Measurements from ENCODE around the gene ZAP70.
"Not testable (repeated sequence)": the region's sequence is repeated elsewhere in the genome, so short reads cannot be mapped to it uniquely, and the experiment has no call there.

Gene ZAP70

DNA sequence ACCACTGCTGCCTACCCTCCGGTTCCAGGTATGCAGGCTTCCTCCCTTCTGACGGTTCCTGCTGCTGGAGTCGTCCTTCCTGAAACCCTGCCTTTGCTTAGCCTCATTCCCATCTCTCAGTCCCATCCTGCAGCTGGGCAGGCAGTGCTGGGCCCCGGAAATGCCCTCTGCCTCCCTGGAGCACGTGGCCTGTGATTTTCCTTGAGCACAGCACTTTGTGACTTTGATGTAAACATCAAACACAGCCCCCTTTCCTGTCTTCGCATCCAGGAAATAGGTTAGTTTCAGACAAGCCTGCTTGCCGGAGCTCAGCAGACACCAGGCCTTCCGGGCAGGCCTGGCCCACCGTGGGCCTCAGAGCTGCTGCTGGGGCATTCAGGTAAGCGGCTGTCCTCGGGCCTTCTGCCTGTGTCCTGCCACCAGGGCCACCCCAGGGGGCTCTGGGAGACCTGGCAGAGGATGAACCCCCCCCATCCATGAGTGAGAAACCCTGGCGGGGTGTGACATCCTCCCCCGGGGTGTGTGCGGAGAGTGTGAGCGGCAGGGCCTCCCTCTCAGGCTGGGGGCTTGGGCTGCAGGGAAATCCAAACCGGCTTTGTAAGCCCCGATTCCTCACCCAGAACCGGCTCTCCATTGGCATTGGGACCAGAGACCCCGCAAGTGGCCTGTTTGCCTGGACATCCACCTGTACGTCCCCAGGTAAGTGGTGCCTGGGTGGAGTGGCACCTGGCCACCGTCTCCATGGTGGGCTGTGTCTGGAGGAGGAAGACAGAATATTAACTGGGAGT, at the start of gene ZAP70:
TSS of gene ZAP70 (plus strand) at position 281 of the 788 bp plus-strand sequence. CDS start 10,461 bp downstream, outside the sequence.
- Histone ChIP-seq H3K4me1 (ENCODE audit: insufficient read depth, low read length) (no peaks in the 10 kb centered on the region), H3K4me3 (ENCODE audit: low read length) (no peak within 1 kb of the TSS), H3K36me3 (ENCODE audit: insufficient read depth, low read depth, low read length) (no peaks in the 10 kb centered on the region), H3K27me3 (ENCODE audit: insufficient read depth, low read length) (no peaks in the 10 kb centered on the region), H3K9me3 (ENCODE audit: insufficient read depth, low read depth, low read length) (no peaks in the 10 kb centered on the region), H3K9ac (ENCODE audit: low read depth, low read length) (no peak within 1 kb of the TSS), H3K27ac (ENCODE audit: low read length) (no peak within 1 kb of the TSS)

DNA sequence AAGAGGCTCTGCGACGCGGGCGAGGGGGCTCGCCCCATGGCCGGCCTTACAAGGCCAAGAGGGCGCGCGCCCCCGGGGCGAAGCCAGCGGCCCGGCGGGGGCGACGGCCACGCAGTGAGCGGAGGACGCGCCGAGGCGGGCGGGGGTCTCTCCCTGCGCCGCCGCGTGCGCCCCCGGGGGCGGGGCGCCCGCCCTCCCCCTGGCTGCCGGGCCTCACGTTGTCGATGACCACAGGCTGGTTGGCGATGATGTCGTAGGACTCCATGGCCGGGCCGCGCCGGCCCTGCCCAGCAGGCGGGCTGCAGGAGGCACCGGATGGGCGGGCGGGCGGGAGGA, 49.8 kb upstream of the ZAP70 start:
- peaks cover 14% of the 10 kb centered on the region for H3K36me3 ChIP-seq (ENCODE audit: insufficient read depth, low read depth, low read length)
- H3K9me3 ChIP-seq (ENCODE audit: insufficient read depth, low read depth, low read length), result no peaks in the 10 kb centered on the region
- H3K9ac ChIP-seq (ENCODE audit: low read depth, low read length), result peak overlapping the region; percentile 97; the same call in 1 of the 2 replicates
- H3K4me1 ChIP-seq (ENCODE audit: insufficient read depth, low read length), result peaks cover 9% of the 10 kb centered on the region; the same call in 1 of the 2 replicates
- peak overlapping the region; percentile 100; the same call in 1 of the 2 replicates for H3K4me3 ChIP-seq (ENCODE audit: low read length)
- no peak overlapping the region for H3K27ac ChIP-seq (ENCODE audit: low read length)
- H3K27me3 ChIP-seq (ENCODE audit: insufficient read depth, low read length), result no peaks in the 10 kb centered on the region

DNA sequence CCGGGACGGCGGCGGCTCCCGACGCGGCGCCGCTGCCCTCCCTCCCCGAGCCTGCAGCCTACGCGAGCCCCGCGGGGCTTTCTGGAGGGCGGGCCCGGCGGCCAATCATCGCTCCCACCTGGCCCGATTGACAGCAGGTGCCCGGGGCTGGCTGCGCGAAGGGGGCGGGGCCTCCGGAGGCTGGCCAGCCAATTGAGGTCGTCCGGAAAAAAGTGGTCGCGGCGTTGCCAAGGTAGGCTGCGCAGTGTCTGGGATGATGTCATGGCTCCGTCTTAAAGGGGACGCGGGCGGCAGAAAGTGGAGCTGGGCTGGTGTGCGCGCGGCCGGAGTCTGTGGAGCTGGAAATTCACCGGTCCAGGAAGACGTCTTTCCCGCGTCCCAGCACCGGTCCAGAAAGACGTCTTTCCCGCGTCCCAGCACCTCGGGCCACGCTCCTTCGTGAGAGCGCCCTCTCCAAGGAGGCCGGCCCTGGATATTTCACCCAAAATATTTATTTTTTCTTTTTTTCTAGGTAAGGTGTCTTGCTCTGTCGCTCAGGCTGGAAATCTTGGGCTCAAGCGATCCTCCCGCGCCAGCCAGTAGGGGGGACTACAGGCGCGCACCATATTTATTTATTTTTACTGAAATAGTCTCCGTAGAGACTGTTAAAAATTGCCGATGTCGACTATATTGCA, 49.3 kb upstream of the ZAP70 start, which contains the start of gene ACTR1B:
TSS of gene ACTR1B (minus strand) at position 83 of the 674 bp plus-strand sequence. CDS start 154 bp downstream, outside the sequence.
- Histone ChIP-seq H3K9me3 (ENCODE audit: insufficient read depth, low read depth, low read length) (no peaks in the 10 kb centered on the region), H3K27ac (ENCODE audit: low read length) (peak within 1 kb of the TSS; percentile 64), H3K9ac (ENCODE audit: low read depth, low read length) (peak within 1 kb of the TSS; percentile 97)

DNA sequence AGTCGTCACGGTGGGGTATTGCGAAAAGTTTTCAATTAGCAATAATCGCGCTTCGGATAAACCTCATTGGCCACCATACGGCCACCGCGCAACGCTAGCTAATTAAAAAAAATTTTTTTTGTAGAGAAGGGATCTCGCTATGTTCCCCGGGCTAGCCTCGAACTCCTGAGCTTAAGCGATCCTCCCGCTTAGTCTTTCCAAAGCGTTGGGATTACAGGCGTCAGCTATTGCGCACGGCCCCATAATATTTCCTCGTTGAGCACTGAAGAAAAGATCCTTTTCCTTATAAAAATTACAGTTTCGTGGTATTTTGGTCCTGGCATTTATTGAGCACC, 48.8 kb upstream of the ZAP70 start:
- H3K4me1 ChIP-seq (ENCODE audit: insufficient read depth, low read length), result peaks cover 9% of the 10 kb centered on the region; the same call in 1 of the 2 replicates
- H3K9me3 ChIP-seq (ENCODE audit: insufficient read depth, low read depth, low read length), result no peaks in the 10 kb centered on the region
- H3K27me3 ChIP-seq (ENCODE audit: insufficient read depth, low read length), result no peaks in the 10 kb centered on the region
- peak overlapping the region; percentile 81 for H3K4me3 ChIP-seq (ENCODE audit: low read length)
- H3K27ac ChIP-seq (ENCODE audit: low read length), result peak overlapping the region; percentile 3
- H3K9ac ChIP-seq (ENCODE audit: low read depth, low read length), result peak overlapping the region; percentile 96
- peaks cover 5% of the 10 kb centered on the region; the same call in 1 of the 2 replicates for H3K36me3 ChIP-seq (ENCODE audit: insufficient read depth, low read depth, low read length)

More for the DNA sequence above, 49.3 kb upstream of the ZAP70 start, which contains the start of gene ACTR1B:
- peaks cover 9% of the 10 kb centered on the region for H3K36me3 ChIP-seq (ENCODE audit: insufficient read depth, low read depth, low read length)
- H3K4me1 ChIP-seq (ENCODE audit: insufficient read depth, low read length), result peaks cover 9% of the 10 kb centered on the region; the same call in 1 of the 2 replicates
- H3K27me3 ChIP-seq (ENCODE audit: insufficient read depth, low read length), result no peaks in the 10 kb centered on the region
- peak within 1 kb of the TSS; percentile 100 for H3K4me3 ChIP-seq (ENCODE audit: low read length)

DNA sequence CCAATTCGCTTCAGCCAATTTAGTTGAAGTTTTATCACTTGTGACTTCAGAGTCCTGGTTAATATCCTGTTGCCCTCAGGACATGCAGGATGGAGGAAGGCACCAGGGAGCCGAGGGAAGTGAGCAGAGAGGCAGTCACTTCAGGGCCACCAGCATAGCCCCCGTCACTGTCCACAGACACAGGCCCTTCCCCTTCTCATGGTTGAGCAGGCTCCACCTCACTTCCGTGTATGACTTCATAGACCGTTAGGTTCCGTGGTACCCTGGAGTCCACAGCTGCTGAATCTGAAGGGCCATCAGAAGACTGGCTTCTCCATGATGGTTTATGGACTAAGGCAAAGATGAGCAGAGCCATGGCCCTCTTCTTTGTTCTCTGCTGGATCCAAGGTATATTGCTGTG, 43.9 kb upstream of the ZAP70 start, which contains the start of gene C2orf92:
TSS of gene C2orf92 (plus strand) at position 266 of the 400 bp plus-strand sequence. CDS start at position 342, 76 bp downstream.
- no peak within 1 kb of the TSS for H3K9ac ChIP-seq (ENCODE audit: low read depth, low read length)
- H3K27ac ChIP-seq (ENCODE audit: low read length), result no peak within 1 kb of the TSS
- no peaks in the 10 kb centered on the region for H3K4me1 ChIP-seq (ENCODE audit: insufficient read depth, low read length)
- H3K27me3 ChIP-seq (ENCODE audit: insufficient read depth, low read length), result no peaks in the 10 kb centered on the region
- no peak within 1 kb of the TSS for H3K4me3 ChIP-seq (ENCODE audit: low read length)
- no peaks in the 10 kb centered on the region for H3K36me3 ChIP-seq (ENCODE audit: insufficient read depth, low read depth, low read length)
- H3K9me3 ChIP-seq (ENCODE audit: insufficient read depth, low read depth, low read length), result no peaks in the 10 kb centered on the region

DNA sequence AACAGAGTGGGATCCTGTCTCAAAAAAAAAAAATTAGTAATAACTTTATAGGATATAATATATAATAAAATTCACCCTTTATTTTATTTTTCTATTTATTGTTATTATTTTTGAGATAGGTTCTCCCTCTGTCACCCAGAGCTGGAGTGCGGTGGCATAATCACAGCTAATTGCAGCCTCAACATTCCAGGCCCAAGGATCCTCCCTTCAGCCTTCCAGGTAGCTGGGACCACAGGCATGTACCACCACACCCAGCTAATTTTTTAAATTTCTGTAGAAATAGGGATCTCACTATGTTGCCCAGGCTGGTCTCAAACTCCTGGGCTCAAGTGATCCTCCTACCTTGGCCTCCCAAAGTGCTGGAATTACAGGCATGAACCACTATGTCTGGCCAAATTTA, 42.9 kb upstream of the ZAP70 start:
- Histone ChIP-seq H3K36me3 (ENCODE audit: insufficient read depth, low read depth, low read length) (no peaks in the 10 kb centered on the region), H3K27ac (ENCODE audit: low read length) (no peak overlapping the region), H3K9me3 (ENCODE audit: insufficient read depth, low read depth, low read length) (no peaks in the 10 kb centered on the region), H3K9ac (ENCODE audit: low read depth, low read length) (no peak overlapping the region), H3K27me3 (ENCODE audit: insufficient read depth, low read length) (no peaks in the 10 kb centered on the region), H3K4me3 (ENCODE audit: low read length) (no peak overlapping the region), H3K4me1 (ENCODE audit: insufficient read depth, low read length) (0 out of 2 replicates have a peak, but pooled peaks cover under 1% of the 10 kb centered on the region)

DNA sequence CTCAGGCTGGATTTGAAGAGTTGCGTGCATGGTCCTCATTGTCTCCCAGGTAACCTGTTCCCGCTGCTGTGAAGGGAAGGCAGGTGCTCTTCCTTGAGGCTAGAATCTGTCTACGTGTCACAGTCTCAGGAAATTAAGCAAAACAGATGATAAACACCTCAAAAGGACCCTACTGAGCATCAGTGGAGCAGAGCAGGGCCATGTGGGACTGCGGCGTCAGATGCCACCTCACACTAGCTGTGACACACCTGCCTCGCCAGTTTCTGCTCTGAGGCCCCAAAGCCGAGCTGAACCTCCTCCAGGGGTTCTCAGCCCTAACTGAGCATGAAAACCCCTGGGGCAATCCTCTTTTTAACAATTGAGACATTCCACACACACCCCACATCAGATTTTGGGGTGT, 41.9 kb upstream of the ZAP70 start:
- no peak overlapping the region for H3K27ac ChIP-seq (ENCODE audit: low read length)
- H3K27me3 ChIP-seq (ENCODE audit: insufficient read depth, low read length), result no peaks in the 10 kb centered on the region
- H3K4me3 ChIP-seq (ENCODE audit: low read length), result no peak overlapping the region
- H3K9ac ChIP-seq (ENCODE audit: low read depth, low read length), result no peak overlapping the region
- H3K36me3 ChIP-seq (ENCODE audit: insufficient read depth, low read depth, low read length), result no peaks in the 10 kb centered on the region
- 0 out of 2 replicates have a peak, but pooled peaks cover 4% of the 10 kb centered on the region for H3K4me1 ChIP-seq (ENCODE audit: insufficient read depth, low read length)
- no peaks in the 10 kb centered on the region for H3K9me3 ChIP-seq (ENCODE audit: insufficient read depth, low read depth, low read length)

DNA sequence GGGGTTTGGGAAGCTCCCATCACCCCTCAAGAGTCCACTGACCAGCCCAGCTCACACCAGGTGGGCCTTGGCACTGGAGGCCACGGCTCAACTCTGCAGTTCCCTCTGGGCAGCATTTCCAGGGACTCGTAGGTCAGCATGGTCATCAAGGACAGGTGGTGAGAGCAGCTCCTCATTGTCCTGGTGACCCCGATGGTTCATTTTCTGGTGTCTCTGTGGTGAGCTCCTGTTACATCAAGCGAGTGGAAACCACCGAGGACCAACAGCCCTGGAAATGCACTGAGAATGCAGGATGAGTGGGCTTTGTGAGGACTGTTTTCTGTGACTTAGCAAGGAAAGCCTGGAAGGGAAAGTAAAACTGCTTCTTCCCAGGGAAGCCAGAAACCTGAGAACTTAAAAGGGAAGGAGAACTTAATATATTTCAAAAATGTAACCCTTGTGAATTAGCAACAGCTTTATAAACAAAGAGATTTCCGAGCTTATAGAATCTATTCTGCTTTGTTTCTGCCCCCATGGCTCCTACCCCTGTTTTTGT, 40.7 kb upstream of the ZAP70 start:
- not testable (repeated sequence) for H3K4me3 ChIP-seq (ENCODE audit: low read length); H3K27ac ChIP-seq (ENCODE audit: low read length); H3K36me3 ChIP-seq (ENCODE audit: insufficient read depth, low read depth, low read length); H3K9me3 ChIP-seq (ENCODE audit: insufficient read depth, low read depth, low read length); H3K9ac ChIP-seq (ENCODE audit: low read depth, low read length); H3K4me1 ChIP-seq (ENCODE audit: insufficient read depth, low read length); H3K27me3 ChIP-seq (ENCODE audit: insufficient read depth, low read length)

DNA sequence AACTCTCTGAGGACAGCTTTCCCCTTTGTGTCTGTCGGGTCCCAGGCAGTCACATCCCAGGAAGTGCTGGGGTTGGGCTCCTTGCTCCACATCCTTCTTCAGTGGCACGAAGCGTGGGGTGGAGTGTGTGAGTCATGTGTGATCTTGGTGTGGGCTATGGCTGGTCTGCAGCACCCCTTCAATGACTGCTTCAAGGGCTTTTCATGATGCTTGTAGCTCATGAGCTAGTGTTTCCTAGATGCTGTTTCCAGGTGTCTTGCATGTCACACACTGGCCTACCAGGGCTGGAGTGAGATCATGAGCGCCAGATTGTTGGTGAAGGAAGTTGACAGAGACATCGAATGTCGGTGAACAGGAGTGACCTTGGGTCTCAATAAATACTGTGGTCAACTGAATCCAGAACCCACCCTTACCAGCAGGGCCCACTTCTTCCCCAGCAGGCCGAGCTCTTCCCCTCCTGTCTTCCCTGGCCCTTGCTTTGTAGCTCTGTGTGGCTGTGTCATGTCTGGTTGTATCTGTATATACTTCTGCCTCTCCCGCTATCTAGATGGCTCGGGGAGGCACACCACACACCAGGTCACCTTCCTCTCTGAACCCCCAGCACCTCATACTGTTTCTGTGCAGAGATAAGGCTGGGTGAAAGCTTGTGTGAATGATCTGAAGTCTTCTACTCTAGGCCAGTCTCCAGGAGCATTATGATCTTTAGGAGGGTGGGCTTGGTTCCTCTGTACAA, 40.0 kb upstream of the ZAP70 start:
- Histone ChIP-seq H3K36me3 (ENCODE audit: insufficient read depth, low read depth, low read length) (no peaks in the 10 kb centered on the region), H3K9ac (ENCODE audit: low read depth, low read length) (no peak overlapping the region), H3K27me3 (ENCODE audit: insufficient read depth, low read length) (no peaks in the 10 kb centered on the region), H3K4me3 (ENCODE audit: low read length) (no peak overlapping the region), H3K27ac (ENCODE audit: low read length) (no peak overlapping the region), H3K4me1 (ENCODE audit: insufficient read depth, low read length) (0 out of 2 replicates have a peak, but pooled peaks cover 4% of the 10 kb centered on the region), H3K9me3 (ENCODE audit: insufficient read depth, low read depth, low read length) (no peaks in the 10 kb centered on the region)

DNA sequence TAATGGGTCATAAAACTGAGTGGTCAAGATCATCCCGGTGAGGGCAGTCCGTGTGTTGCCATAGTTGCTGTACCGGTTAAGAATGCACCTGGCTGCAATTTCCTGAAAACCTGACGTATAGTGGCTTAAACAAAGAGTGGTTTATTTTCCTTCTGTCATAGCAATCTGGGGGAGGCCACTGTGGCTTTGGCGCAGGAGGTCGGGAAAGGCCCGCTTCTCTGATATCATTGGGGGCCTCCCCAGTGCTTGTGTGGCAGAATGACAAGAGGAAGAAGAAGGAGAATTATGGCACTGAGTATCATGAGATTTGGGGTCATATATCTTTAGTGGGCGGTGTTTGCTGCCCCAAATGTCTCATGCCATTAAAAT, 39.5 kb upstream of the ZAP70 start:
- H3K4me3 ChIP-seq (ENCODE audit: low read length), result no peak overlapping the region
- no peaks in the 10 kb centered on the region for H3K36me3 ChIP-seq (ENCODE audit: insufficient read depth, low read depth, low read length)
- H3K9me3 ChIP-seq (ENCODE audit: insufficient read depth, low read depth, low read length), result no peaks in the 10 kb centered on the region
- H3K4me1 ChIP-seq (ENCODE audit: insufficient read depth, low read length), result 0 out of 2 replicates have a peak, but pooled peaks cover 4% of the 10 kb centered on the region
- H3K9ac ChIP-seq (ENCODE audit: low read depth, low read length), result no peak overlapping the region
- no peak overlapping the region for H3K27ac ChIP-seq (ENCODE audit: low read length)
- no peaks in the 10 kb centered on the region for H3K27me3 ChIP-seq (ENCODE audit: insufficient read depth, low read length)

DNA sequence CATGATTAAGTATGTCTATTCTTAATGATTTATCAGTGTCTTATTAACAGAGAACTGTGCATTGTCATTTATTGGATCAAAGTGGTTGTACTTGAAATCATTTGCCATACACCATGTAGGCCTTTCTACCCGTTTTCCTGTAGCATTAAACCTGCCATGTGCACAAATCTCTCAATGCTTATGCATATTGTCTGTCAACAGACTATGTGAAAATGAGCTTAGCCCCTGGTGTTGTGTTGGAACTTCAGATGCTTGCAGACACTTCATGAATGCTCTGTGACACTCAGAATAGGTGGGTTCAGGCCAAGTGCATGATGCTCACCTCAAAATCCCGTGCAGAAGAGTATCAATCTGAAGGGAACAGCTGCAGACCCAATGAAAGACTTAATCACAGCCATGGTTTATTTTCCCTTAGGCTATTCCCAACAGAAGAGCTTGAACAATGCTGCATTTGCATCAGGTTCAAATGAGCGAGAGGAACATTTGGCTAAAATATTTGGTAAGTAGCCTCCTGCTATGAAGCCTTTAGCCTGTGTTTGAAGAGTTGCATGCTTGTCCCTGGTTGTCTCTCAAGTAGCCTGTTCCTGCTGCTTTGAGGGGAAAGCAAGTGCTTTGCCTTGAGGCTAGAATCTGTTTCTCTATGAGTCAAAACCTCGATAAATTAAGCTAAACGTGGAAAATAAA, 37.8 kb upstream of the ZAP70 start:
- Histone ChIP-seq H3K4me3 (ENCODE audit: low read length) (no peak overlapping the region), H3K9me3 (ENCODE audit: insufficient read depth, low read depth, low read length) (no peaks in the 10 kb centered on the region), H3K27me3 (ENCODE audit: insufficient read depth, low read length) (no peaks in the 10 kb centered on the region), H3K4me1 (ENCODE audit: insufficient read depth, low read length) (0 out of 2 replicates have a peak, but pooled peaks cover 4% of the 10 kb centered on the region), H3K27ac (ENCODE audit: low read length) (no peak overlapping the region), H3K36me3 (ENCODE audit: insufficient read depth, low read depth, low read length) (no peaks in the 10 kb centered on the region), H3K9ac (ENCODE audit: low read depth, low read length) (no peak overlapping the region)
